GM21576 (cell line): ENCODE results near the gene GALNT15.

Experiments used
- ATAC-seq: cut with Tn5 transposase; IDR thresholded peaks from one replicate; pipeline ENCODE4 v1.9.1; 2021; ENCODE audit warnings: mild to moderate bottlenecking, moderate library complexity; ENCODE audit not compliant: unreplicated experiment

Gene GALNT15, protein sequence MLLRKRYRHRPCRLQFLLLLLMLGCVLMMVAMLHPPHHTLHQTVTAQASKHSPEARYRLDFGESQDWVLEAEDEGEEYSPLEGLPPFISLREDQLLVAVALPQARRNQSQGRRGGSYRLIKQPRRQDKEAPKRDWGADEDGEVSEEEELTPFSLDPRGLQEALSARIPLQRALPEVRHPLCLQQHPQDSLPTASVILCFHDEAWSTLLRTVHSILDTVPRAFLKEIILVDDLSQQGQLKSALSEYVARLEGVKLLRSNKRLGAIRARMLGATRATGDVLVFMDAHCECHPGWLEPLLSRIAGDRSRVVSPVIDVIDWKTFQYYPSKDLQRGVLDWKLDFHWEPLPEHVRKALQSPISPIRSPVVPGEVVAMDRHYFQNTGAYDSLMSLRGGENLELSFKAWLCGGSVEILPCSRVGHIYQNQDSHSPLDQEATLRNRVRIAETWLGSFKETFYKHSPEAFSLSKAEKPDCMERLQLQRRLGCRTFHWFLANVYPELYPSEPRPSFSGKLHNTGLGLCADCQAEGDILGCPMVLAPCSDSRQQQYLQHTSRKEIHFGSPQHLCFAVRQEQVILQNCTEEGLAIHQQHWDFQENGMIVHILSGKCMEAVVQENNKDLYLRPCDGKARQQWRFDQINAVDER

GRCh38 chr3:16174389-16174788 lies at the start of gene GALNT15:
Gene GALNT15, plus strand, starts transcription at chr3:16174680. Its CDS starts 472 bp downstream, at chr3:16175152.
- ATAC-seq: no peak

DNA sequence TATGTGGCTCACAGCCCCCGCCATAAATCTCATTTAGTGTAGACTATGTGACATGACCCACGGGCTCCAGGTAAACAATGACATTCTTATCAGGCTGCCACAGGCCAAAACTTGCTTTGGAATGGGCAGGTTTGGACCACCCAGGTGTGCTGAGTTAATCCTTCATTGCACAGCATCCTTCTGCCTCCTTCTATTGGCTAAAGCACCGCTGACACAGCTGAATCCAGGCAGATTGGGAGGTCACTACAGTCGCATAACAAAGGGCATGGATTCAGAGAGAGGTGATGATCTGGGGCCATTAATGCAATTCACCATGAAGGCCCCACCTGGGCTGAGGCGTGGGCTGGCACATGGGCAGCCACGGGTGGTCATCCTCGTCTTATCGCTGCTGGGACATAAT lies 47.8 kb upstream of the GALNT15 start:
- no peak for ATAC-seq

DNA sequence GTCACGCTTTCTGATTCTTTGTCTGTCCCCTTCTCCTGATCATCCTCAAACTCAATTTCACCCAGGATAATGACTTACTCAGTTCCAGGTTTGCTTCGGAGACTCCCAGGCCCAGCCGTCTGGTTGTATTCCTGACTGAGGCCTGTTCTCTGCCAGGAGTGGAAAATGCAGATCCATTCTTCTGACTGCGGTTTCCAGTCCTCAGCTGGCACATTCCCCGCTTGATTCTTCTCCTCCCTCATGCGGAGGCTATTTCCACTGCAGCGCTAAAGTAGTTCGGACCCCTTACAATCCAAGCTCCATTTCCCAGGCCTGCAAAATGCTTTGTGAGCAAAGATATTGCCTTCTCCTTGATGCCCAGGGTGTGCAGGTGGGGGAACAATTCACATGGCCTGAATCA lies 47.2 kb upstream of the GALNT15 start:
- ATAC-seq: no peak

DNA sequence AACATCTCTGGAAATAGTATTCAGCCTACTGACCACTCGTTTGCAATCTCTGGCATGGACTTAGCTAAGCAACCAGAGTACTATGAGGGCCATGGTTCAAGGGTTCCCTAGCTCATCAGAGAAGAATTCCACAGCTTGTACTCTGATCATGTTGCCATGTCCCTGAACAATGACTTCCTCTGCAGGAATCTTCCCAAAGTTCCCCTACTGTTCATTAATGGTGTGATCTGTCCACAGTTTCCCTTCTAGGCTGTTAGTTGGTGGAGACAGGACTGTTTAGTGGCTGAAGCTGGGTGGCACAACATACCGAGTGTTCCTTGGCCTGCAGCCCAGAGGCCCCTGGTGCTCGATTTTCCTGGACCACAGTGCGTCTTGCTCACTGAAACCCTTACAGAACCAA lies 44.4 kb upstream of the GALNT15 start:
- ATAC-seq: no peak

- no peak for ATAC-seq
Observed at GRCh38 chr3:16132190-16132589, 42.3 kb upstream of the GALNT15 start.

- no peak for ATAC-seq
Observed at GRCh38 chr3:16132928-16133327, 41.6 kb upstream of the GALNT15 start.

DNA sequence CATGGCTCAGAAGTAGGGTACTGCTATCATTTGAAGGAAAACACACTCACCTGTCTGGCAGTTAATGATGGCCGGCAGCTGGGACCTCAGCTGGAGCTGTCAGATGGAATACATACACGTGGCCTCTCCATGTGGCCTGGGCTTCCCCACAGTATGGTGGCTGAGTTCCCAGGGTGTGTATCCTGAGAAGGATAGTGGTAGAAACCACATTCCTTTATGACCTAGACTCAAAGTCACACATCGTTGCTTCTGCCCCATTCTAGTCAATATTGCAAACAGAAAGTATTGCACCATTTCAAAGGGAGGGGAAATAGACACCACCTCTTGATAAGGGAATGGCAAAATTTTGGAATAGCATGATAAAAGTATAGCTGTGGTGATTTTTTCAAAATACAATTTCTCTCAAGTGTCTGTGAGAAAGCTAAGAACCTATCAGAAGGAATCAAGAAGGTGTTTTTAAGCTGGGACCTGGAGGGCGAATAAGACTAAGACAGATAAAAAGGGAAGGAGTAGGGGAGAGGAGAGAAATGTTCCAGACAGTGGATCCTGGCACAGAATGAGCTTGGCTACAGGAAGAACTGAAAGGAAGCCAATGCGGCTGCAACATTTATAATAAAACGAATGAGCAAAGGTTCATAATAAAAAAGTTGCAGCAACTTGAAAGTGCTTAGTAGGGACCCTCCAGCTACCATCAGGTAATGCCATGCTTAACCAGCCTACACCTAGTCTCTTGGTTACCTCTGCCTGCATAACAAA lies 40.1 kb upstream of the GALNT15 start:
- no peak for ATAC-seq

GRCh38 chr3:16136055-16136454 lies 38.4 kb upstream of the GALNT15 start:
- no peak for ATAC-seq

DNA sequence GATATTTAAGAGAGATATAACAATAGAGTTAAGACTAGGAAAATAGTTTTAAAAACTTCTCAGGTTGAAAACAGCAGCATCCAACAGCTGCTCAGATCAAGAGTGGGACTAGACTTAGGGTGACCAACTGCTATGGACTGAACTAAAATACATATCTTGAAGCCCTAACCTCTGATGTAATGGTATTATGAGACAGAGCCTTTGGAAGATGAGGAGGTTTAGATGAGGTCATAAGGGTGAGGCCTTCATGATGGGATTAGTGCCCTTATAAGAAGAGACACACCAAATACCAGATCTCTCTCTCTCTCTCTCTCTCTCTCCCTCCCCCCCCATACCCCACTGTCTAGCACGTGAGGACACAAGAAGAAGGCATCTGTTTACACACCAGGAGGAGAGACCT lies 37.4 kb upstream of the GALNT15 start:
- ATAC-seq: no peak

GRCh38 chr3:16137977-16138376 lies 36.5 kb upstream of the GALNT15 start:
- no peak for ATAC-seq

- ATAC-seq: no peak
Observed at GRCh38 chr3:16140116-16140893, 34.2 kb upstream of the GALNT15 start.

- ATAC-seq: no peak
Observed at GRCh38 chr3:16140894-16141285, 33.6 kb upstream of the GALNT15 start.

- ATAC-seq: no peak
Observed at GRCh38 chr3:16142350-16143025, 32.0 kb upstream of the GALNT15 start.

GRCh38 chr3:16143861-16144447 lies 30.5 kb upstream of the GALNT15 start:
- ATAC-seq: no peak

DNA sequence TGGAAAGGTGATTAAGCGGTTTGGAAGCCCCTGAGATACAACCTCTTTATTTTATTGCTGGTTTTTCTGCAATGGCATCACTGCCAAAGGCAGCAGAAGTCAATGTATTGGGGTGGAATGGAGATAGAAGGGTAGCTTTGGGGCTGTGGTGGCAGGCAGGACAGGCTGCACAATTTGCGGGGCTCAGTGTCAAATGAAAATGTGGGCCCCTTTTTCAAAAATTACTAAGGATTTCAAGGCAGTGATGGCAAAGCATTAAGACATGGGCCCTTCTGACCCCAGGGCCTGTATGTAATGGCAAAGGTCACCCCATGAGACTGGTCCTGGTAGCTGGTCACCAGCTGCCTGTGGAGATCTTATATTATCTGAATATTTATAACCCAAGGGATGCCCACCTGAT lies 29.3 kb upstream of the GALNT15 start:
- ATAC-seq: no peak

DNA sequence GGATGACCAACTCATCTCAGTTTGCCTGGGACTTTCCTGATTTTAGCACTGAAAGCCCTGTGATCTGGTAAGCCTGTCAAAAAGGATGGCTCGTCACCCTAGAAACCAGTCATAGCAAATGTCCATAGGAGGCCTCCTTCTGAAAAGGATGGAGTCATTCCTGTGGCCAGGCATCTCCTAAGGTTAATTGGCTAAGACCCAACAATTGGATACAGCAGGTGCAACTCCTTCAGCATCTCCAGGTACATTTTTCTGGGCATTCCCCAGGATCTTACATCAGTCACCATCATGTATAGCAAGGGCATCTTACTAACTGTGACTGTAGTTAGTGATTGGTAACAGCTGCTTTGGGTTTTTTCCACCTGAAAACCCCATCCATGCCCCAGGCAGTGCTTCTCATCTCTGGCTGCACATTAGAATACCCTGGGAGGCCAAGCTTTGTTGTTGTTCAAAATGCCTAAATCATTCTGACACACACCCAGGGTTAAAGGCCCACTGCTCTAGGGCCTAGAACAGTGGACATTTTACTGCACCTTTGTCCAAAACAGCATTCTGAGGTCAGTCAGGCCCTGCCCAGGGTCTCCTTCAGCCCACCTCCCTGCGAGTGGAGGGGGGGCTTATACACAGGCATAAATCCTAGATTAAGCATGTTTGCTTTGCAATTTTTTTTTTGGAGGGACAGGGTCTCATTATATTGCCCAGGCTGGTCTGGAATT lies 28.3 kb upstream of the GALNT15 start:
- peak; percentile 47 for ATAC-seq

- ATAC-seq: no peak
Observed at GRCh38 chr3:16147220-16147994, 27.1 kb upstream of the GALNT15 start.

DNA sequence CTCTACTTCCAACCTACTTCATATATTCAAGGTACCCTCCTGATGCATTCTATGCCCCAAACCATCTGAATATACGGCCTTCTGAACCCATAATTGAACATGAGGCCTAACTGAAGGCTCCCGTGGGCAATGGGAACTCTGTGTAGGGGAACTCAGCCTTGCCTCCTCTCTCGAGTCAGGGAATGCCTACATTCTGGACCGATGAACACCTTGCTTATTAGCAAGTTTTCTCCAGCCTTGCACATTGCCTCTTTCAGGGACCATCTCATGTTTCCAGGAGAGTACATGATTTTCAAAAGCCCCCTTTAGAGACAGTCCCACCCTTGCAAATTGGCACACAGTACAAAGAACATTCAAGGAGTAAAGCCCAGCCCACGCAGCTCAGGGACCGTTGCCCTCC lies 26.3 kb upstream of the GALNT15 start:
- no peak for ATAC-seq

DNA sequence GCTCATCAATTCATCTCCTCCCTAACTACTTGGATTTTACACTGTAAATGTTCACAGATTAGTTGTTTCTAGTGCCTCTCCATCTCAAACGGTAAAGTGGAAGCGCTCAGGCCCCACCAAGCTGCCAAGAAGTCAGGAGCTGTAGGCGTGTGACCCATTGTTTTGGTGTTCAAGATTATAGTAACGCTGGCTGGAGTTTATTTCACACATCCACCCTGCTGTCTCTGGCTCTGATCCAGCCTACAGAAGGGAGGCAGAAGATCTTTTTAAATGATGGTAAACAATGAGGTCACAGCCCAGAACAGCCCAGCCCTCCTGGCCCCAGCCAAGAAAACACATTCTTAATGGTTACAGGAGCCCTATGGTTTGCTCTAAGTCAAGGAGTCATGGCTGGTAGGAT lies 25.7 kb upstream of the GALNT15 start:
- no peak for ATAC-seq
